Measurements from ENCODE around the gene P4HB. TPM values are rescaled to one million over a fixed set of nuclear protein-coding genes. Genes with fewer than 3 reads are reported as not detected.
A peak's percentile ranks its signal among the peaks of the same experiment; 100 is the strongest.

Gene P4HB
- total and polyA plus RNA-seq, 9 donors, result 383 to 577 (median 443) TPM

DNA sequence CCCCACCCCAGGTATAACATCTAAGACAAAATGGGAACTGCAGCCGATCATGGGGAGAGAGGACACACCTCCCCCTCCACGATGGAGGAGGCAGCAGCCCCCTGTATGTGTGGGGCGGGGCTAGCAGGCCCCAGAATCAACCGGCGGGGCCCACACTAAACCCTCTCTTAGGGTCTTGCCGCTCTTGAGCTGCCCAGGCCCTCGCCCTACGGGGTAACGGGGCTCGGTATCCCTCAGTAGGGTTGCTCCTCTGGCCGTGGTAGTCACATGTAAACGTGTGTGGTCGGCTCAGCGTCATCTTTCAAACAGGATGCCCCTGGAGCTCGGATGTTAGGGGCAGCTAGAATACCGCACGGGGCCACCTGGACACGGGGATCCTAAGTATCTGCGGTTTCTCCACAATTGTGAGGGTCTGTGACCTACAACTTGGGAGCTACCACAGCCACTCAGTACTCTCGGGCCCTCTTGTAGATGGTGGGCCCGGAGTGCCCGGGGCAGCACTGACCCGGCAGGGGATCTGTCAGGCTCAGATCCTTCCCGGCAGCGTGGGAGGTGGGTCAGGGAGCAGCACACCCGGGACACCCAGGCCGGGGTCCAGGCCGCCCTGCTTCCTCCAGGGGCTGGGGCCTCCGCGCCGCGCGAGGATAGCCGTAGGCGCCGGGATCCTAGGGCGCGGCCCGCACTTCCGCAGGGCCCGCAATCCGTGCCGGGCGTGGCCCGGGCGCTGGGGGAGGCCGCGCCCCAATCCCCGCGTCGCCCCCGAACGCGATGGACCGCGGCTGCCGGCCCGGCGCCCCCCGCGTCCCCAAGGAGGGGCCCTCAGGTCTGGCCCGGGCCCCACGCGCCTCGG lies 10.0 kb upstream of the P4HB start:
- H3K9me3 ChIP-seq (replicated peaks; ENCODE audit: control insufficient read depth, low read depth, low read length), result no peaks in the 10 kb centered on the region
- no peaks in the 10 kb centered on the region for H3K27me3 ChIP-seq (ENCODE audit: control insufficient read depth, insufficient read depth, low read length)
- H3K27ac ChIP-seq (ENCODE audit: low read length), result peak overlapping the region; percentile 94
- H3K36me3 ChIP-seq (ENCODE audit: control insufficient read depth, insufficient read depth, low read length), result peaks cover 45% of the 10 kb centered on the region
- peaks cover 60% of the 10 kb centered on the region for H3K4me1 ChIP-seq (ENCODE audit: control insufficient read depth, insufficient read depth, low read length)
- under 1% methylated on average over 62 of the region's 65 CpGs for WGBS (ENCODE audit: insufficient coverage)
- H3K4me3 ChIP-seq (ENCODE audit: low read length), result peak overlapping the region; percentile 65
- DNase-seq, result peak; percentile 60

DNA sequence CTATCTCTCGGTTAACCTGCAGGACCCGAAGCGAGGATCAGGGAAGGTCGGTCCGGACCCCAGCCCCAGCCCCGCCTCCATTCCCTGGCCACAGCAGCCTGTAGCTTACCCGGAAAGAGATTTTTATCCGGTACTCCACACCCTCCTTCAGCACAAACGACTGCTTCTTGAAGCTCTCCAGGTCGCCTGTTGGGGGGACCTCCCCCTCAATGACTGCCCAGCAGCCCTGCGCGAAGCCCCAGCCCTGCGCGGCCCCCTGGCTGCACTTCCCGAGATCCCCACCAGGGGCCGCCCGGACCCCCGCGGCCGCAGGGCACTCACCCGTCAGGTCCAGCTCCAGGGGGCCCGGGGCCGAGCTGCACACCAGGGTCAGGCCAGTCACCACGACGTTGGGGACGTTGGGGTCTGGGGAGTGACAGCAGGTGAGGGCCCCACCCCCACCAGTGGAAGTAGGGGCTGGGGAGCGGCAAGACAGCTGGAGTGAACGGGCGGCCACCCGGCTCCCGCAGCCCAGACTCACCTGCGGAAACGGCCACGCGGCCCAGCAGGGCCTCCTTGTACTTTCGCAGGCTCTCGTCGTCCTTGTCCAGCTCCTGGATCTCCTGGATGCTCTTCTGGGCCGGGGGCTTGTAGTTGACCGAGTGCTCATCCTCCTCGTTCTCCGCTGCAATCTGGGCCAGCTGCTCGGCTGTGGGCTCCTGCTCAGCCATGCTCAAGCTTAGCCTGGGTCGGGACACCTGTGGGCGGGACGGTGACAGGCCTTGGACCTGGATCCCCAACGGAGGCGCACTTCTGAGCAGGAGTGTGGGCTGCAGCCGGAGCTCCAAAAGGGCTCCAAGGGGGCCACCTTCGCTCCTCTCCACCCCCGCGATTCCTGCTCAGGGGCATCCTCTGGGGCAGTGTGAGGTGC lies 9.1 kb upstream of the P4HB start:
- Histone ChIP-seq H3K36me3 (ENCODE audit: control insufficient read depth, insufficient read depth, low read length) (peaks cover 49% of the 10 kb centered on the region), H3K4me1 (ENCODE audit: control insufficient read depth, insufficient read depth, low read length) (peaks cover 60% of the 10 kb centered on the region), H3K4me3 (ENCODE audit: low read length) (peak overlapping the region; percentile 65), H3K27ac (ENCODE audit: low read length) (peak overlapping the region; percentile 94), H3K9me3 (replicated peaks; ENCODE audit: control insufficient read depth, low read depth, low read length) (no peaks in the 10 kb centered on the region), H3K27me3 (ENCODE audit: control insufficient read depth, insufficient read depth, low read length) (no peaks in the 10 kb centered on the region)
- WGBS (ENCODE audit: insufficient coverage), result 27% methylated on average over 44 of the region's 52 CpGs
- DNase-seq, result peak; percentile 60

DNA sequence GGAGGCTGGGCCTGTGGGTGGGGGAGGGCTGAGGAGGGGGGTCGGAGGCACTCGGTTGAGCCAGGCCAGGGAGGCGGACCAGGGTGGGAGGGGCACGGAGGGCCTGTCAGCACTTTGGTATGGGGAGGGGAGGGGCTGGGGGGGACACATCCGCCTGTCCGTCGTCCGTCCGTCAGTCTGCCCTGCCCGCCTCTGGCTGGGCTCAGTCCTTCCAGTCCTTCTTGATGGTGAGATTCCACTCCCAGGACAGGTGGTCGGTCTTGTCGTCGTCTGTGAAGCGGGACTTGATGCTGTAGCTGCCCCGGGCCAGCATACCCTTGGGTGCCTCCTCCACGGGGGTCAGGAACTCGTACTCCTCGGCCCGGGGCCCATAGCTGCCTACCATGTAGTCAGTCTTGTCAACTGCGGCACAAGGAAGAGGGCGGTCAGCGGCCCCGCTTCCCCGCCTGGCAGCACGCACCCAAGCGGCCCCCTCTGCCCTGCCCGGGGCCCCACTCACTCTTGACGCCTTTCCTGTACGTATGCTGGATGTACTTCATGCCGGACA lies 8.4 kb upstream of the P4HB start:
- Histone ChIP-seq H3K36me3 (ENCODE audit: control insufficient read depth, insufficient read depth, low read length) (peaks cover 56% of the 10 kb centered on the region), H3K4me1 (ENCODE audit: control insufficient read depth, insufficient read depth, low read length) (peaks cover 60% of the 10 kb centered on the region)
- WGBS (ENCODE audit: insufficient coverage), result 63% methylated on average over 21 of the region's 30 CpGs

DNA sequence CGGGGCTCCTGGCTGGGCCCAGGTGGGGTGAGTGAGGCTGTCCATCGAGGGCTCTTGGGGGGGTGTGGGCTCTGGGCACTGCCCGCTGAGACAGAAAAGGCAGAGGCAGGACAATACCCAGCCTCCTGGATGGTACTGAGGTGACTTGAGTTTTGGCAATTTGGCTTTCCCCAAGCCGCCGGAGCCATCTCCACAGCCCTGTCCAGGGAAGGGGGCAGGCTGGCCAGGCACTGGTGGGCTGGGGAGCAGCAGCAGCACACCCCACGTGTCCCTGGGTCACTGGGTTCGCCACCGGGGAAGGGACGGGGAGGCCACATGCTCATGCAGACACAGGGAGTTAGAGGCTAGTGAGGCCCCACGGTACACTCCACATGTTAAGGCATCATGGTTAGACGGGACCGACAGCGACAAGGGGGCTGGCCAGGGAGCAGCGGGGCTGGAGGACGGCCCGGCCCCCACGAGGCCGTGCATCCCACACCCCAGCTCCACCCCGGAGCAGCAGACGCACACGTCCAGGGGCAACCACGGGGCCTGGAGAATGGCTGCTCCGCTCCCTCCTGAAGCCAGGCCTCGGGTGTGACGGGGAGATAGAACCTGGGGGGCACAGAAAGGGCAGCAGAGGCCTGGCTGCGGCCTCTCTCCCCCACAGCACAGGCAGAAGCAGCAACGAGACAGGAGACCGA lies 7.8 kb upstream of the P4HB start:
- DNase-seq, result no peak
- Histone ChIP-seq H3K27ac (ENCODE audit: low read length) (peak overlapping the region; percentile 29), H3K9me3 (replicated peaks; ENCODE audit: control insufficient read depth, low read depth, low read length) (no peaks in the 10 kb centered on the region), H3K4me3 (ENCODE audit: low read length) (no peak overlapping the region), H3K27me3 (ENCODE audit: control insufficient read depth, insufficient read depth, low read length) (no peaks in the 10 kb centered on the region), H3K4me1 (ENCODE audit: control insufficient read depth, insufficient read depth, low read length) (peaks cover 61% of the 10 kb centered on the region), H3K36me3 (ENCODE audit: control insufficient read depth, insufficient read depth, low read length) (peaks cover 62% of the 10 kb centered on the region)
- 52% methylated on average over 21 of the region's 28 CpGs for WGBS (ENCODE audit: insufficient coverage)

More for the DNA sequence above, 8.4 kb upstream of the P4HB start:
- DNase-seq, result peak; percentile 65
- H3K9me3 ChIP-seq (replicated peaks; ENCODE audit: control insufficient read depth, low read depth, low read length), result no peaks in the 10 kb centered on the region
- H3K27me3 ChIP-seq (ENCODE audit: control insufficient read depth, insufficient read depth, low read length), result no peaks in the 10 kb centered on the region
- peak overlapping the region; percentile 53 for H3K27ac ChIP-seq (ENCODE audit: low read length)
- H3K4me3 ChIP-seq (ENCODE audit: low read length), result no peak overlapping the region

DNA sequence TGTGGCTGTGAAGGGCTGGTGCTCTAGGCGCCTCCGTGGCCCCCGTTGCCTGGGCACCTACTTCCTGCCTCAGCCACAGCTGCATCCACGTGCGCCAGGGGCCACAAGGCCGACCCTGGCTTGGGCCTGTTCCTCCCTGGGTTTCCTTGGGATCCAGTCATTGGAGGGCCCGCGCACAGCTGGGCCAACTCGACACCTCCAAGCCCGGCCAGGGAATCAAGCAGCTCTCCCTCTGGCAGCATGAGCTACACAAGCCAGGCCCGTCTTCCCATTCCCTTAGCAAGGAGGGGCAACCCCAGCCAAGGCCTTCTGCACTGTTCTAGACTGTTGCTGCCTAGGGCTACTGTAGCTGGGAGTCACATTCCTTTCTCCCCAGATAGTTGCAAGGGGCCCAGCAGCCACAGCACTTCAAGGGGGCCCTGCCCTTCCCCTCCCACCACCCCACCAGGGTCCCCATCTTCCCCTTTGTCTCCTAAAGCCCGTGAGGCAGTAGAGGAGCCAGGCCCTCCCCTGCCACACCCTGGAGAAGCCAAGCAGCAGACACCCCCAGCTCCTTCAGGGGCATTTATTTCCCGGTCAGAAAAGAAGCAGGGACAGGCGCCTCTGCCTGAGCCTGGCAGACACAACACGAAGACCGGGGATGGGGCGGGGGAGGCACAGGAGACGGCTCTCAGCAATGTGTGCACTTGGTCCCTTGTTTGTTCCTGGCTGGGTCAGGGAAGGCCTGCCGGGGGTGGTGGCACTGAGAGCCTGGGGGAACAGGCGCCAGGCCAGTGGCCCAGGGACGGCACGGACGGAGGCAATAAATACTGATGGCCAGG lies 7.0 kb upstream of the P4HB start:
- 45% methylated on average over 21 of the region's 23 CpGs for WGBS (ENCODE audit: insufficient coverage)
- H3K4me3 ChIP-seq (ENCODE audit: low read length), result no peak overlapping the region
- H3K36me3 ChIP-seq (ENCODE audit: control insufficient read depth, insufficient read depth, low read length), result peaks cover 64% of the 10 kb centered on the region
- no peaks in the 10 kb centered on the region for H3K27me3 ChIP-seq (ENCODE audit: control insufficient read depth, insufficient read depth, low read length)
- DNase-seq, result peak; percentile 39
- peaks cover 61% of the 10 kb centered on the region for H3K4me1 ChIP-seq (ENCODE audit: control insufficient read depth, insufficient read depth, low read length)
- peak overlapping the region; percentile 29 for H3K27ac ChIP-seq (ENCODE audit: low read length)
- no peaks in the 10 kb centered on the region for H3K9me3 ChIP-seq (replicated peaks; ENCODE audit: control insufficient read depth, low read depth, low read length)

DNA sequence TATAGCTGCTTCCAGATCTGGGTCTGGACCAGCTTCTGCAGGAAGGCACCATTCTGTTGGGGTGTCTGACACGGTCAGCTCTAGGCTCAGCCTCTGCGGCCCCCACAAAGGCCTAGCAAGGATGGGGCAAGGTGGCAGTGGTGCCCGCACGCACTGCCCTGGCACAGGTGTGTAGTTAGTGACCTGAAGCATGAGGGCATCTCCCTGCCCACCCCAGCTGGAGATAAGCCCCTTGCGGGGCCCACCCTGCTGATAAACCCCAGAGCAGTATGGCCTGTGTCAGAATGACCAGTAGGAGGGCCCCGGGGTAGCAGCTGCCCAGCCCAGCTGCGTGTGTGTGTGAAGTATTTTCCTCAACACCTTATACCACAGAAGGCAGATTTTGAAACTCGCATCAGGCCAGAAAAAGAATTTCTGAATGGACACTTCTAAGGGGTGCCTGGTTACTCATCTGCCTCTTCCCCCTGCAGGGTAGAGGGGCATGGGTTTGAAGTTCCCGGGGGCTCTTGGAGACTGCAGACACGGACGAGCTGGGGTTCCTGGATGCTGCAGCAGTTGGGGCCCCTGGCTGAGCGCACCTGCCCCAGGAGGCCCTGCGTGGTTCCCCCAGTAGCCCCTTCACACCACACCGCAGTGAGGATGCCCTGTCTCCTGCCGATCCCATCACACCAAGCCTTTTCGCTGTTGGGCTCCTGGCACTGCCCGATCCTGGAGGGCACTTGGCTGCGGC lies 6.3 kb upstream of the P4HB start:
- Histone ChIP-seq H3K36me3 (ENCODE audit: control insufficient read depth, insufficient read depth, low read length) (peaks cover 64% of the 10 kb centered on the region), H3K27ac (ENCODE audit: low read length) (no peak overlapping the region), H3K27me3 (ENCODE audit: control insufficient read depth, insufficient read depth, low read length) (no peaks in the 10 kb centered on the region), H3K4me1 (ENCODE audit: control insufficient read depth, insufficient read depth, low read length) (peaks cover 63% of the 10 kb centered on the region), H3K4me3 (ENCODE audit: low read length) (no peak overlapping the region), H3K9me3 (replicated peaks; ENCODE audit: control insufficient read depth, low read depth, low read length) (no peaks in the 10 kb centered on the region)
- DNase-seq, result no peak
- 72% methylated on average over 13 of the region's 18 CpGs for WGBS (ENCODE audit: insufficient coverage)

DNA sequence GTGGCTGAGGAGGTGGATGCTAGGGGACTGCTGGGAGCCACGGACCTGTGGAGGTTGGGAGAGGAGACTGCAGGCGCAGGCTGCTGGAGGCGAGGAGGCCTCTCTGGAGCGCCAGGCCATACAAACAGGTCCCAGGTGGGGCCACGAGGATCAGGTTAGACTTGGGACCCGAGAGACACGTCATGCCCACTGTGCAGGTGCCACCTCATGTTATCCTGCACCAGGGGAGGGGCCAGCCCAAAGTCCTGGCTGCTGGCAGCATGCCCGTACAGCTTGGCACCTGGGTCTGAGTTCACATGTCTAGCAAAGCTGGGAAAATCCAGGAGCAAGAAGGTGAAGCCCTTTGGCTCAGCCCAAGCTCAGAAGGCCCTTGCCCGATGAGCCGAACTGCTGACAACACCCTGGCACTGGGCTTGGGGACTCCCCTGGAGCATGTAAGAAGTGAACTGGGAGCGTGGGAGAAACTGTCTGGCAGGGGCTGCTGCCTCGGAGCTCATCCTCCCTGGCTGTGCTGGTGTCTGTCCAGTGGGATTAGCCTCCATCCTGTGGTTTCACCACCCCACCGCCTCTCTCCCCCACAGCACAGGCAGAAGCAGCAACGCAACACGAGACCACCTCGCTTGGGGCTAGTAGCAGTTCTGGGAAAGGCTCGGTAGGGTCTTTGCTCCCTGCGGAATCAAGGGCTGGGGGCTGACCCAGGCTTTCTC lies 5.6 kb upstream of the P4HB start:
- H3K4me1 ChIP-seq (ENCODE audit: control insufficient read depth, insufficient read depth, low read length), result peaks cover 66% of the 10 kb centered on the region
- no peak overlapping the region for H3K27ac ChIP-seq (ENCODE audit: low read length)
- DNase-seq, result peak; percentile 40
- H3K27me3 ChIP-seq (ENCODE audit: control insufficient read depth, insufficient read depth, low read length), result no peaks in the 10 kb centered on the region
- H3K9me3 ChIP-seq (replicated peaks; ENCODE audit: control insufficient read depth, low read depth, low read length), result no peaks in the 10 kb centered on the region
- WGBS (ENCODE audit: insufficient coverage), result 67% methylated on average over 15 of the region's 18 CpGs
- no peak overlapping the region for H3K4me3 ChIP-seq (ENCODE audit: low read length)
- H3K36me3 ChIP-seq (ENCODE audit: control insufficient read depth, insufficient read depth, low read length), result peaks cover 64% of the 10 kb centered on the region

DNA sequence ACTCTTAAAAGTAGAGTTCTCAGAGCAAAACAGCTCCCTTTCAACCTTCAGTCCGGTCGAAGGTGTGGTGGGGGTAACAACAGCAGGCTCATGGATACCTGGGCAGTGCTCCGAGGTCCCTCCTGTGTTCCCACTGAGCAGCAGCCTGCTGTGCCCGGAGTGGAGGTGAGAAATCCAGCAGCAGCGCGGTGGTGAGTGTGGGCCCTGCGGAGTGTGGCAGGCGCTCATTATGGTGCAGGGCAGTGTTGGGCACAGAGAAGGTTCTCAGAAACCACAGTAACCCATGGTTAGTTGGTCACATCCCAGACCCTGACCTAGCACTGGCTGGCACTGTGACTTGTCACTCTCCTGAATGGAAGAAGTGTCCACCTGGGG lies 5.0 kb upstream of the P4HB start:
- Histone ChIP-seq H3K4me1 (ENCODE audit: control insufficient read depth, insufficient read depth, low read length) (peaks cover 64% of the 10 kb centered on the region), H3K4me3 (ENCODE audit: low read length) (no peak overlapping the region), H3K27me3 (ENCODE audit: control insufficient read depth, insufficient read depth, low read length) (no peaks in the 10 kb centered on the region), H3K27ac (ENCODE audit: low read length) (no peak overlapping the region), H3K36me3 (ENCODE audit: control insufficient read depth, insufficient read depth, low read length) (peaks cover 64% of the 10 kb centered on the region), H3K9me3 (replicated peaks; ENCODE audit: control insufficient read depth, low read depth, low read length) (no peaks in the 10 kb centered on the region)
- DNase-seq, result no peak
- WGBS (ENCODE audit: insufficient coverage), result 95% methylated on average over 8 of the region's 8 CpGs
